Body of pancreas (tissue), 4 donors: ENCODE data around the gene ADRM1.

ENCODE experiments used
- POLR2A ChIP-seq, 3 donors: fragments of 450-650 bp; IDR thresholded peaks; one replicate each; pipeline ENCODE4 v1.6.1; 2016; ENCODE audit warnings: antibody characterized with exemption in 3 of 3, mild to moderate bottlenecking in 2 of 3
- TF ChIP-seq, protein P1 (sequence below), 7 experiments: fragments of 450-650 bp in 4 of 7; fragments of 200-600 bp in 3 of 7; sonication (generic) in 3 of 7; IDR thresholded peaks; one replicate each; pipeline ENCODE4 v1.5.1; 2016 to 2019; ENCODE audit warnings: antibody characterized with exemption in 7 of 7

DNA sequence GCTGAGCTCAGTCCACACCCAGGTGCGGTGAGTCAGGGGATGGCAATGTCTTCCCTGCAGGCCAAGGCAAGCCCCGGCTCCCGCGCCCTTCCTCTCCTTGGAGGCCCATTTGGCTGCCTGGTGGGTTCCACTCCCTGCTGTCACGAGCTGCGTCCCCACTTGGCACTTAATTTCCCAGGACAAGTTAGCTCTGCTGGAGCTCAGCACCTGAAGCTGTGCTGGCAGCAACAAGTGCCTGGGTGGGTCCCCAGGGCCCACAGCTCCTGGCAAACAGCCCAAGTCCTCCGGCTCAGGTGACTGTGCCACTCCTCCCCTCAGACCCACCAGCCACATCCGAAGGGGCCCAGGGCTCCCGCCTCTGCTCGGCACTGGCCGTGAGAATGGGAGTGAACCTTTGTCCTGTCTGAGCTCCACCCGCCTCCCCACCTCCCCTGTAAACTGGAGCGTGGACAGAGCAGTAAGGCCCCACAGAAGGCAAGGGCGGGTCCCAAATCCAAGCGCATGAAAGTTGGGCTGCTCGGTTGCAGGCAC lies 47.4 kb downstream of the ADRM1 start:
- TF ChIP-seq, protein P1, sequence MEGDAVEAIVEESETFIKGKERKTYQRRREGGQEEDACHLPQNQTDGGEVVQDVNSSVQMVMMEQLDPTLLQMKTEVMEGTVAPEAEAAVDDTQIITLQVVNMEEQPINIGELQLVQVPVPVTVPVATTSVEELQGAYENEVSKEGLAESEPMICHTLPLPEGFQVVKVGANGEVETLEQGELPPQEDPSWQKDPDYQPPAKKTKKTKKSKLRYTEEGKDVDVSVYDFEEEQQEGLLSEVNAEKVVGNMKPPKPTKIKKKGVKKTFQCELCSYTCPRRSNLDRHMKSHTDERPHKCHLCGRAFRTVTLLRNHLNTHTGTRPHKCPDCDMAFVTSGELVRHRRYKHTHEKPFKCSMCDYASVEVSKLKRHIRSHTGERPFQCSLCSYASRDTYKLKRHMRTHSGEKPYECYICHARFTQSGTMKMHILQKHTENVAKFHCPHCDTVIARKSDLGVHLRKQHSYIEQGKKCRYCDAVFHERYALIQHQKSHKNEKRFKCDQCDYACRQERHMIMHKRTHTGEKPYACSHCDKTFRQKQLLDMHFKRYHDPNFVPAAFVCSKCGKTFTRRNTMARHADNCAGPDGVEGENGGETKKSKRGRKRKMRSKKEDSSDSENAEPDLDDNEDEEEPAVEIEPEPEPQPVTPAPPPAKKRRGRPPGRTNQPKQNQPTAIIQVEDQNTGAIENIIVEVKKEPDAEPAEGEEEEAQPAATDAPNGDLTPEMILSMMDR (IDR thresholded peaks at IDR 0.05): no peak
- no peak for TF ChIP-seq POLR2A (IDR thresholded peaks at IDR 0.05)
